Middle frontal gyrus (tissue), 1 donor: ENCODE measurements around the gene PCMTD2.

Experiments used
- DNase-seq: peaks from one replicate; pipeline ENCODE4 v3.0.0-alpha.2; 2015; ENCODE audit warnings: low spot score; ENCODE audit errors: extremely low spot score

The PCMTD2 gene

GRCh38 chr20:64238851-64239387 is 16.6 kb upstream of the PCMTD2 start:
- no peak for DNase-seq

GRCh38 chr20:64239449-64240242 is 15.9 kb upstream of the PCMTD2 start:
- DNase-seq, result no peak

GRCh38 chr20:64240243-64241015 is 15.1 kb upstream of the PCMTD2 start:
- no peak for DNase-seq

GRCh38 chr20:64241061-64241460 is 14.5 kb upstream of the PCMTD2 start:
- DNase-seq, result no peak

GRCh38 chr20:64242003-64242796 is 13.3 kb upstream of the PCMTD2 start:
- no peak for DNase-seq

GRCh38 chr20:64242797-64243475 is 12.6 kb upstream of the PCMTD2 start:
- no peak for DNase-seq

GRCh38 chr20:64244281-64244805 is 11.2 kb upstream of the PCMTD2 start:
- no peak for DNase-seq

- no peak for DNase-seq
These were observed 10.5 kb upstream of the PCMTD2 start for GRCh38 chr20:64244870-64245603.

- no peak for DNase-seq
These were observed 9.6 kb upstream of the PCMTD2 start for GRCh38 chr20:64245746-64246595.

- no peak for DNase-seq
These were observed 8.8 kb upstream of the PCMTD2 start for GRCh38 chr20:64246616-64247306.

GRCh38 chr20:64247307-64247618 is 8.3 kb upstream of the PCMTD2 start:
- DNase-seq, result no peak

GRCh38 chr20:64247970-64248841 is 7.3 kb upstream of the PCMTD2 start:
- DNase-seq, result no peak

- DNase-seq, result no peak
These were observed 5.5 kb upstream of the PCMTD2 start for GRCh38 chr20:64250027-64250426.

- no peak for DNase-seq
These were observed 2.6 kb upstream of the PCMTD2 start for GRCh38 chr20:64253000-64253383.

GRCh38 chr20:64253443-64253842 is 2.1 kb upstream of the PCMTD2 start:
- no peak for DNase-seq

GRCh38 chr20:64254156-64254555 is 1.4 kb upstream of the PCMTD2 start:
- no peak for DNase-seq

GRCh38 chr20:64254571-64255360 is 782 bp upstream of the PCMTD2 start:
- DNase-seq, result no peak
